NOMO-1 treated with dmso at 0.1 percent for 144 hours (cell line): ENCODE measurements around the gene NOL3.

ENCODE experiments used
- DNase-seq: peaks from one replicate; lab custom pipeline; 2025; ENCODE audit not compliant: unreplicated experiment; lab: John Stamatoyannopoulos, UW

NOL3 gene

DNA sequence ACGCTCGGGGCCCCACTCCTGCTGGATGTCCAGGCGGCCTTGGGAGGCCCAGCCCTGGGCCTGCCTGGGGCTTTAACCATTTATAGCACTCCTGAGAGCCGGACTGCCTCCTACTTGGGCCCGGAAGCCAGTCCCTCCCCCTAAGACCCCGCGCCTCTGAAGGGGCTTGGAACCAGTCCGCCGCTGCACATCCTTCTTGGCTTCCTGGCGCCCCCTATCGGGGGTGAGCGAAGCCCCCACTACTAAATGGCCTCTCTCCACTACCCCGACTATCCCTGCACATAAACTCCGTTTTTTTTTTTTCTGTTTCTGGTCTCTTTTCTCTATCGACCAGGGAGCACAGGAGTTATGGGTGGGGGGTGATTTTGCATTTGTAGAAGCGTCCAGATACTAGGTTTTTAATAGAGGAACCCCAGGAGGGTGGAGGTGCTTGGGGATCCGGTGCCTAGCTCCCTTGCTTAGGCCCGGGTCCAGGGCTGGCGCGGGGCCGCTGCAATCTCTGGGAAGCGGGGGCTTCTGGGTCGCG, 633 bp upstream of the NOL3 start:
- DNase-seq, result no peak

GRCh38 chr16:67170949-67171649, 761 bp downstream of the NOL3 start:
- DNase-seq, result no peak

DNA sequence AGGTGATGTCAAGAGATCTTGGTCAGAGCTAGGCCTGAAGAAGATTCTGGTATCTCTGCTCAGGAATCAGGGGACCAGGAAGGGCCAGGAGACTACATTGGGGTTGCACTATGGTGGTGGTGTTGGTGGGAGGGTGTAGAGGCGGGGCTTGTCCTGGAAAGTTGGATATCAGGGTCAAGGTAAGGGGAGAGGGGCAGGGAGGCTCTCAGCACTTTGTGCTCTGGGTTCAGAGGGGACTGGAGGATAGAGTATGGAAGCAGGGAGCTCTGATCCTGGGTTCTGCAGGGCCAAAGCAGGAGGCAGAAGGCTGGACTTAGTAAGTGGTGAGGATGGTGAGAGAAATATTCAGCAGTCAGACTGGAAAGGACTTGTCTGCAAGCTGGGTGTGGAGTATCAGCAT, 3.0 kb downstream of the NOL3 start:
- no peak for DNase-seq

DNA sequence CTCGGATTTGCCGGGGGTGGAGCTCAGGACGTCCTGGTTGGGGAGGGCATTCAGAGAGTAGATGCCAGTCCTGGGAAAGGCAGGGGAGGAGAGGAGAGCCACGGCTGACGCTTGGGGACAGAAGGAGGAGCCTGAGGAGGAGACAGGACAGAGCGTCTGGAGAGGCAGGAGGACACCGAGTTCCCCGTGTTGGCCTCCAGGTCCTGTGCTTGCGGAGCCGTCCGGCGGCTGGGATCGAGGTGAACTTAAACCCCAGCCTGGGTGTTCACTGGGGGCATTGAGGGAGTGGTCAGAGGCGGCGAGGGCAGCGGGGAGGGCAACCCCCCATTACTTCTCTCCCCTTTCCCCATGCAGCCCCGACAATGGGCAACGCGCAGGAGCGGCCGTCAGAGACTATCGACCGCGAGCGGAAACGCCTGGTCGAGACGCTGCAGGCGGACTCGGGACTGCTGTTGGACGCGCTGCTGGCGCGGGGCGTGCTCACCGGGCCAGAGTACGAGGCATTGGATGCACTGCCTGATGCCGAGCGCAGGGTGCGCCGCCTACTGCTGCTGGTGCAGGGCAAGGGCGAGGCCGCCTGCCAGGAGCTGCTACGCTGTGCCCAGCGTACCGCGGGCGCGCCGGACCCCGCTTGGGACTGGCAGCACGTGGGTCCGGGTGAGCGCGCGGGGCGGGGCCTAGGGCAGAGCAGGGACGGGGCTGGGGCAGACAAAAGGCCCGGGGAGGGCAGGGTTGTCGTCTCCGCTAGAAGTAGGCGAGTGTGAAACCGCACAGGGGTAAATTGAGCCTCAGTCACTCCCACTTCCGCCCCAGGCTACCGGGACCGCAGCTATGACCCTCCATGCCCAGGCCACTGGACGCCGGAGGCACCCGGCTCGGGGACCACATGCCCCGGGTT, 3.7 kb downstream of the NOL3 start:
- DNase-seq, result peak; percentile 50

DNA sequence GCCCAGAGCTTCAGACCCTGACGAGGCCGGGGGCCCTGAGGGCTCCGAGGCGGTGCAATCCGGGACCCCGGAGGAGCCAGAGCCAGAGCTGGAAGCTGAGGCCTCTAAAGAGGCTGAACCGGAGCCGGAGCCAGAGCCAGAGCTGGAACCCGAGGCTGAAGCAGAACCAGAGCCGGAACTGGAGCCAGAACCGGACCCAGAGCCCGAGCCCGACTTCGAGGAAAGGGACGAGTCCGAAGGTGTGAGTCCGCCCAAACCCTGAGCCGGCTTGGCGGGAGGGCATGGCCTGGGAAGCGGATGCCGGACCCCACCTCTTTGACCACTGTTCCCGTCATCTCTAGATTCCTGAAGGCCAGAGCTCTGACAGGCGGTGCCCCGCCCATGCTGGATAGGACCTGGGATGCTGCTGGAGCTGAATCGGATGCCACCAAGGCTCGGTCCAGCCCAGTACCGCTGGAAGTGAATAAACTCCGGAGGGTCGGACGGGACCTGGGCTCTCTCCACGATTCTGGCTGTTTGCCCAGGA, 4.4 kb downstream of the NOL3 start:
- no peak for DNase-seq

DNA sequence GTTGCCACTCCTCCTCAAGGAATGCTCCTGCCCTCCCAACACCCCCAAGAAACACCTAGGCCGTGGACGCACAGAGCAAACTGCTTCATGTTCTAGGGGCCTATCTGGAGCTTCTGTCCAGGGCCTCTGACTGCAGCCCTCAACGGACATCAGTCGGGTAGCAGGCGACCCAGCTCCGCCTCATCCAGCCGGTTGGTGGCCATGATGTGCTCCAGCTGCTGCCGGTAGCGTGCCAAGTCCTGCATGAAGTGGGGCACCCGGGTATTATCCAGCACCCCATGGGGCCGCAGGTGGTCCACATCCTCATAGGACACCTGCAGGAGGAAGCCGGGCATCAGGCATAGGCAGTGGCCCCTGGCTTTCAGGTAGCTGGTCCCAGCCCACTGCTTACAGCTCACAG, 6.3 kb downstream of the NOL3 start:
- no peak for DNase-seq

DNA sequence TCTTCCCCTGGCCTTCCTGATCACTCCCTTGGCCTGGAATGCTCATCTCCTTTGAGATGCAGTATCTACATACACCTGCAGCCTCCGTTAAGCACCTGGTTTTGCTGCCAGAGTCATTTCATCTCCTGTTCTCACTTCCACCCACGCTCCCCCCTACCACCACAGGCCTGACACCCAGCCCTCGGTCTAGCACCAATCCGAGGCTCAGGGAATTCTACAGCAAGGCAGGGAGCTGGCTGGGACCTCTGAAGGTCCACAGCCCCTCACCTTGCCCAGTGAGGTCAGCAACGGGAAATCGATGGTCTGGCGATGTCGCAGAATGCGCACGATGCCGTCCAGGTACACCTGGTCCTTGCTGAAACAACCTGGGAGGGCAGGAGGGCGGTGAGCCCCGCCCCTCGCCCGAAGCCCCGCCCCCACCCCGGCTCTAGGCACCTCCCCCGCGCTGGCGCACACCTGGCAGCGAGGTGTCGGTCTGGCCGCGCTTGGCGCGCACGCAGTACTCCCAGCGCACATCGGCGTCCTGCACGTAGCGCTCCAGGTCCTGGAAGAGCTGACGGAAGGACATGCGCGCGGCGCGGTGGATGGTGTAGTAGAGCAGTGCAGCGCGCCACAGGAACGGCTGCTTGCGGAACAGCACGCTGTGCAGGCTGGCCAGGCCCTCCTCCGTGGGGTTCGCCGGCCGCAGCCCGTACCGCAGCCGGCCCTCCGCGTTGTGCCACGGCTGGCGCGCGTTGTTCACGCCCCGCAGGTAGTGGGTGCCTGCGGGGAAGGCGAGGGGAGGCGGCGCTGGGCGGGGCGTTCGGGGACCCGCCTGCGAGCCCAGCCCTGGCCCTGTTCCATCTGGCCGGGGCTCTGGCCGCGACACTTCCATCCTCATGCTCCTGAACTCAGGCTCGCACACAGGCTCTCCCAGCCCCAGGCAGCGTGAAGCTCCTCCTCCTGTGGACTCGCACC, 7.7 kb downstream of the NOL3 start:
- no peak for DNase-seq

DNA sequence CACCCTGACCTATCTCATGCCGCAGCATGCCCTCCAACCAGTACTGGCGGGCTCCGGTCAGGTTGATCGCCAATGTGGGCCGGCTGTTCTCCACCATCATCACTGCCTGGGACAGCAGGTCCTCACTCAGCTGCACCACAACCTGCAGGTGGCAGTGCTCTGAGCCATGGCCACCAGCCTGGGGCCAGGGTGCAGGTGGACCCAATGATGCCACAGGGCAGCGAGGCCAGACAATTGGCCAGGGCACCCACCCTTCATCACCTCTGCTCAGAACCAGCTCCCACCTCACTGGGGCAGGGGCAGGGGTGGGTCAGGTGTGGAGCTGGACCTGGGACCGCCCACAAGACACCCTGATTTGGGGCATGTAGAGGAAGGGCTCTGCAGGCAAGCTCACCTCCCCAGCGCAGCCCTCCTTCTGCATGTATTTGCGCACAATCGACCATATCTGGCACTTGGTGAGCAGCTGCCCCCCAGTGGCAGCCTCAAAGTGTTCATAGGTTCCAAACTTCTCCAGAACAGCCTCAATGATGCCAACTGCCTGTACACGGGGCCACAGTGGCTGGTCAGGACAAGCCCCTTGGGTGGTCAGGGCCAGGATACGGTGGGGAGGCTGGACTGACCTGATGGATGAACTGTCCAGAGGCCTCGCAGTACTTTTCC, 9.2 kb downstream of the NOL3 start:
- no peak for DNase-seq

DNA sequence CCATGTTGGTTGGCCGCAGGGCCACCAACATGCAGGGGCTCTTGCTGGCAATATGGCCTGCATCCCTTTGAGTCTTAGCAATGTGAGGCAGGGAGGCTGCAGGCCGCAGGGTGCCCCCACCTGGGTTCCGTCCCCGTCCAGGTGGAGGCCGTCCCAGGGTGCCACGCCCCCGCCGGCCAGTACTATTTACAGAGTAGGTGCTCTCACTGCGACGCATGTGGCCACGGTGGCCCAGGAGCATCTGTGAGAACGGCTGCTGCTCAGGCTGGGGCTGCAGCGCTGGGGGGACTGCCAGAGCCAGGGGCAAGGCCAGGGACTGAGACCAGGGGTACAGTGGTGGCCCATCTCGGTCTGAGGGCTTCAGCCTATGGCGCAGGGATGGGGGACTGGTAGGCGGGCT, 9.8 kb downstream of the NOL3 start:
- DNase-seq, result no peak

DNA sequence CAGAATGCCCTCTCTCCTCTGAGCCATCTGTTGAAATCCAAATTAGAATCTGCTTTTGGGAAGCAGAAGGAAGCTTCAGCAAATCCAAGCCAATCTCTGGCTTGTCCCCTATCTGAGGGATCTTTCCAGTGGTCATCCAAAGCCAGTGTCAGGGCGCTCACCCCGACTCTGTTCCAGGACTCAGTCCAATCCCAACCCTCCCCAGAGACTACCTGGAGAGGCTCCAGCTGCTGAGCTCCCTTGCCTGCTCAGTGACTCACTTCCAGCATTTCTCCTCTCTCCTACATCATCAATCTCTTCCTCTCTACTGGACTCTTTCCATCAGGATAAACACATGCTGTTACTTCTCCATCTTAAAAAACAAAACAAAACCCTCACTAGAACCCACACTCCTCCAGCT, 11.0 kb downstream of the NOL3 start:
- no peak for DNase-seq

DNA sequence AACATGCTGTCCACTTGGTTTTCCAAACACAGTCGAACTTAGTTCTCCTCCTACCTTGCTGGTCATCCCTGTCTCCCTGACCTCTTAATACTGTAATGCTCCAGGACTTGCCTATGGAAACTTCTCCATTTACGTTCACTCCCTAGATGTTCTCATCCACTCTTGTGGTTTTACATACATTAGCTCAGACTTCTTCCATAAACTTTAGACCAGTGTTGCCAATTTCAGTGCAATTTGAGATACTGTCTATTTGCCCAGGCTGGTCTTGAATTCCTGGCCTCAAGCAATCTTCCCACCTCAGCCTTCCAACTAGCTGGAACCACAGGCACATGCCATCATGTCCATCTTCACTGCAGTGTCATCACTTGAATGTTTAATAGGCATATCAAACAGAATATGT, 11.9 kb downstream of the NOL3 start:
- no peak for DNase-seq

DNA sequence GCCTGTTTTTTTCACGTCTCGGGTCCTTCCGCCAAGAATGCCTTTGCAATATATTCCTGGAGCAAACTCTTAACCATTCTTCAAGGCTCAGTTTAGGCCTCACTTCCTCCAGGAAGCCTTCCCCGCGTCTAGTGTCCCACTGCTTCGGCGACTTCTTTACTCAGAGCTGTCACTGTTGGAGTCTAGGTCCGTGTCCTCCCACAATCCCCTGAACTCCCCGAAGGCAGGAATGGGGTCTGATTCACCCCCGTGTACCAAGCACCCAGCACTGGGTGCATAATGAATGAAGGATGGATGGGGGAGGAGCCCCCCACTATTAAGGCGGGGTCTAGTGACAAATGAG, 12.9 kb downstream of the NOL3 start:
- DNase-seq, result no peak

DNA sequence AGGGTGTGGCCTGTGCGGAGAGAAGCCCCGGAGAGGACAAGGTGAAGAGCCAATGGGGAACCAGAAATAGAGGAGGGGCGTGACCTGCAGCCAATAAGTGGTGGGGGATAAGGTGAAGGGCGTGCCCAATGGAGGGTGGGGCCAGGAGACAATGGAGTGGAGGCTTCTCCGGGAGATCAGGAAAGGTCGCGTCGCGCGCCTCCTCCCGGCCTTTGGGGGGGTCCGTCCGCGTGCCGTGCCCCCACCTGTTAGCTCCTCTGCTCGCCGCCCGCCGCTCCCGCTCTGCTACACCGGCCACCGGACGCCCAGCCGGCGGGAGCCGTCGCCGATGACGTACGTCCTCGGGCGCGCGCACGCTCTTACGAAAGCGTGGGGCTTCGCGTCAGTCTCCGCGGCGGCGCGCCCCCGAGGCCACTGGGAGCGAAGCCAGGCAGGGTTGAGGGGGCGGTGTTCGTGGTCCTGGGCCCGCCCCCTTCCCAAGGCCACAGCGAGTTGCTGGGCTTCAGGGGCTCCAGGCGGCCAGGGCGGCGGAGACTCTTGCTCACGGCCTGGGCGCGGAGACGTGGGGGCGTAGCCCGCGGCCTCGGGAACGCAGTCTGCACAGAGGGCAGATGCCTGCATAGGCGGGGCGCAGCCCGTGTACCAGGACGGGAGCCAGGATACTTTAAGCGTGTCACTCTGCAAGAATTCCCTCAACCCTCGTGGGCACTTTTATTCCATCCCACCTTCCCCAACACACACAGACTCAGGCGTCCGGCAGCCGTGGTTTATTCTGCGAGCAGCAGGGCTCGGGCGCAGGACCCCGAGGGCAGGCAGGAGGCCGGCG, 13.5 kb downstream of the NOL3 start, which contains the start of gene MATCAP1:
MATCAP1 (minus strand) TSS at position 337 of the 826 bp plus-strand sequence. CDS start 3,353 bp downstream, outside the sequence.
- peak; percentile 98 for DNase-seq

- DNase-seq, result no peak
Observed at GRCh38 chr16:67184453-67184994, 14.2 kb downstream of the NOL3 start.

GRCh38 chr16:67184995-67185650, 14.8 kb downstream of the NOL3 start:
- DNase-seq, result peak; percentile 73

- DNase-seq, result no peak
Observed at GRCh38 chr16:67185651-67186134, 15.4 kb downstream of the NOL3 start.

- DNase-seq, result no peak
Observed at GRCh38 chr16:67186550-67186950, 16.2 kb downstream of the NOL3 start.

- DNase-seq, result no peak
Observed at GRCh38 chr16:67187175-67187890, 17.0 kb downstream of the NOL3 start.
